Thoracic aorta (tissue), 2 donors: ENCODE data around the gene ZBTB45. TPM values are rescaled to one million over a fixed set of nuclear protein-coding genes. Genes with fewer than 3 reads are reported as not detected.
"Not testable (repeated sequence)": the region's sequence is repeated elsewhere in the genome, so short reads cannot be mapped to it uniquely, and the experiment has no call there.

Source experiments
- ATAC-seq: fragments of 150-250 bp; one replicate; pipeline ENCODE4 v1.8.0; 2017; ENCODE audit warnings: low read depth; ENCODE audit not compliant: insufficient number of reproducible peaks, low FRiP score
- DNase-seq: peaks from one replicate; pipeline ENCODE4 v3.0.0-alpha.2; 2020; ENCODE audit warnings: low spot score
- H3K27ac ChIP-seq, 2 donors: fragments of 200-600 bp; sonication (generic); 1 replicate in 1 of 2; 2 replicates in 1 of 2; pipeline ENCODE4 v1.5.1; 2016; ENCODE audit warnings: mild to moderate bottlenecking in 2 of 2, moderate library complexity in 2 of 2
- H3K27me3 ChIP-seq: fragments of 200-600 bp; sonication (generic); replicated peaks from 2 replicates; pipeline ENCODE4 v1.6.0; 2016; ENCODE audit warnings: mild to moderate bottlenecking; ENCODE audit not compliant: insufficient read depth
- H3K36me3 ChIP-seq: fragments of 200-600 bp; sonication (generic); one replicate; pipeline ENCODE4 v1.5.1; 2016
- H3K4me1 ChIP-seq, 2 donors: fragments of 200-600 bp; sonication (generic); 1 replicate in 1 of 2; 2 replicates in 1 of 2; pipeline versions ENCODE4 v1.5.1 to v1.6.0; 2016; ENCODE audit warnings: low read depth in 2 of 2, mild to moderate bottlenecking in 1 of 2; ENCODE audit not compliant: control insufficient read depth in 1 of 2
- H3K4me3 ChIP-seq: fragments of 200-600 bp; sonication (generic); 2 replicates; pipeline ENCODE4 v1.5.1; 2016; ENCODE audit warnings: mild to moderate bottlenecking
- H3K9me3 ChIP-seq: fragments of 200-600 bp; sonication (generic); 2 replicates; pipeline ENCODE4 v1.5.1; 2016
- total RNA-seq, 2 donors: library from RNA; depleted of rRNA; stranded (reverse); fragments of >200 nt; gene quantifications; one replicate each; pipeline versions ENCODE4 v1.1.0 to v1.2.3, GENCODE V29; 2016
- TF ChIP-seq, protein P1 (sequence below): fragments of 200-600 bp; sonication (generic); IDR thresholded peaks from one replicate; pipeline ENCODE4 v1.5.1; 2019; ENCODE audit warnings: antibody characterized with exemption

Gene ZBTB45
- total RNA-seq, 2 donors from 2014 or later = 10.4 to 10.9 TPM

DNA sequence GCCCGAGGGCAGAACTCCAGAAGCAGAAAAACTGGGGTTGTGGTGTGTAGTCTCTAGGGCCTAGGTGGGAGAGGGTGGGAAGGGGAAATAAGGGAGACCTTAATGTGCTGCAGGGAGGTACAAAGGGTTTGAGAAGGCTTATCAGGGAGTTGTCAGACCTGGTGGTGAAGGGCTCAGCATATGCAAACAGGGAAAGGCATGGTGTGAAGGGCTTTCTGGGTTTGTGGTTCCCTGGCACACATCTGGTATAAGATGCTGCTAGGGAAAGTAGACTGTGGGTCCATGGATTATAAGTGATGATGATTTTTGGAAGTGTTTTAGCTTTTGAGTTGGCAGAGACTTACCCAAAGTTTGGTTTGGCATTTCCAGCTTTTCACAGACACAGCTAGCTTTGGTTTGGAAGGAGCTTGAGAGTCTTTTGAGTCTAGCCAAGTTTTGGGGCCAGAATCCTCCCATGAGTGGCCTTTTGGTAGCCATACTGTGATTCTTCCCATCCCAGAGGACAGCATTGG lies 26.5 kb upstream of the ZBTB45 start:
- H3K27ac ChIP-seq = peak overlapping the region in 1 of 2 donors; percentile 30
- H3K27me3 ChIP-seq = no peaks in the 10 kb centered on the region
- peaks cover 39% of the 10 kb centered on the region for H3K36me3 ChIP-seq
- H3K9me3 ChIP-seq = no peaks in the 10 kb centered on the region
- TF ChIP-seq, protein P1, sequence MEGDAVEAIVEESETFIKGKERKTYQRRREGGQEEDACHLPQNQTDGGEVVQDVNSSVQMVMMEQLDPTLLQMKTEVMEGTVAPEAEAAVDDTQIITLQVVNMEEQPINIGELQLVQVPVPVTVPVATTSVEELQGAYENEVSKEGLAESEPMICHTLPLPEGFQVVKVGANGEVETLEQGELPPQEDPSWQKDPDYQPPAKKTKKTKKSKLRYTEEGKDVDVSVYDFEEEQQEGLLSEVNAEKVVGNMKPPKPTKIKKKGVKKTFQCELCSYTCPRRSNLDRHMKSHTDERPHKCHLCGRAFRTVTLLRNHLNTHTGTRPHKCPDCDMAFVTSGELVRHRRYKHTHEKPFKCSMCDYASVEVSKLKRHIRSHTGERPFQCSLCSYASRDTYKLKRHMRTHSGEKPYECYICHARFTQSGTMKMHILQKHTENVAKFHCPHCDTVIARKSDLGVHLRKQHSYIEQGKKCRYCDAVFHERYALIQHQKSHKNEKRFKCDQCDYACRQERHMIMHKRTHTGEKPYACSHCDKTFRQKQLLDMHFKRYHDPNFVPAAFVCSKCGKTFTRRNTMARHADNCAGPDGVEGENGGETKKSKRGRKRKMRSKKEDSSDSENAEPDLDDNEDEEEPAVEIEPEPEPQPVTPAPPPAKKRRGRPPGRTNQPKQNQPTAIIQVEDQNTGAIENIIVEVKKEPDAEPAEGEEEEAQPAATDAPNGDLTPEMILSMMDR = no peak
- H3K4me3 ChIP-seq = peak overlapping the region; percentile 84
- H3K4me1 ChIP-seq = peaks cover 20 to 21% of the 10 kb centered on the region in 2 donors
- no peak for ATAC-seq
- DNase-seq = no peak

DNA sequence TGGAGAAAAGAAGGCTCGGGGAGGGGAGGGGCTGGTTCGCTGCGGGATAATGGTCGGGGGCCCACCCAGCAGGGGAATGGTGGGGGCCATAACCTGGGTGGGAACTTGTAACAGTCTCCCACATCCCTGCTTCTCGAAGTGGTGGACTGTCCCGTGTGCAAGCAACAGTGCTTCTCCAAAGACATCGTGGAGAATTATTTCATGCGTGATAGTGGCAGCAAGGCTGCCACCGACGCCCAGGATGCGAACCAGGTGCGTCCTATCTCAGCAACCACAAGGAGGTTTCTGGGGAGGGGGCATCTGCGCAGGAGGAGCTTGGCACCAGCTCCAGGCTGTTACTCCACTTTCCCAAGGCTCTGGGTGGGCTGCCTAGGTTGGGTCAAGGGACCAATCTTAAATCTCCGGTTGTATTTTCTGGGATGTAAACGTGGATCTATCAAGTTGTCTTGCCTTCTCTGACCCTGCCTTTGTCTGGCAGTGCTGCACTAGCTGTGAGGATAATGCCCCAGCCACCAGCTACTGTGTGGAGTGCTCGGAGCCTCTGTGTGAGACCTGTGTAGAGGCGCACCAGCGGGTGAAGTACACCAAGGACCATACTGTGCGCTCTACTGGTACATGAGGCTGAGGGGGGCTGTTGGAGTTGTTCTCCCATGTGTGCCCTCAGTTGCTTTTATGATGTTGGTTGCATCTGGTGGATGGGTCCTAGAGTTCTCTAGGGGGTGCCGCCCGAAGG lies 25.8 kb upstream of the ZBTB45 start:
- Histone ChIP-seq H3K27me3 (no peaks in the 10 kb centered on the region), H3K9me3 (no peaks in the 10 kb centered on the region), H3K27ac (peak overlapping the region; percentile 61 to 63), H3K36me3 (peaks cover 34% of the 10 kb centered on the region), H3K4me1 (peaks cover 20 to 21% of the 10 kb centered on the region in 2 donors), H3K4me3 (peak overlapping the region; percentile 84)
- no peak for DNase-seq
- no peak for ATAC-seq
- TF ChIP-seq, protein P1 = no peak

DNA sequence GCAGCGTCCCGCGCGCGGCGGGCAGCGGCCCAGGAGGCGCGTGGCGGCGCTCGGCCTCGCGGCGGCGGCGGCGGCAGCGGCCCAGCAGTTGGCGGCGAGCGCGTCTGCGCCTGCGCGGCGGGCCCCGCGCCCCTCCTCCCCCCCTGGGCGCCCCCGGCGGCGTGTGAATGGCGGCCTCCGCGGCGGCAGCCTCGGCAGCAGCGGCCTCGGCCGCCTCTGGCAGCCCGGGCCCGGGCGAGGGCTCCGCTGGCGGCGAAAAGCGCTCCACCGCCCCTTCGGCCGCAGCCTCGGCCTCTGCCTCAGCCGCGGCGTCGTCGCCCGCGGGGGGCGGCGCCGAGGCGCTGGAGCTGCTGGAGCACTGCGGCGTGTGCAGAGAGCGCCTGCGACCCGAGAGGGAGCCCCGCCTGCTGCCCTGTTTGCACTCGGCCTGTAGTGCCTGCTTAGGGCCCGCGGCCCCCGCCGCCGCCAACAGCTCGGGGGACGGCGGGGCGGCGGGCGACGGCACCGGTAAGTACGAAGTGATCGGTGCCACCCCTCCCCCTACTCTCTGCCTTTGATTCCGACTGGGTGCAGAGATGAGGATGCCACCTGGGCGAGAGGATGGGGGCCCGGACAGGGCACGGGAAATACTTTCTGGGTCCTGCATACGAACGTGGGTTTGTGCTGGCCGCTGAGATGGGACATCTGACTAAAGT lies 25.1 kb upstream of the ZBTB45 start:
- ATAC-seq (peak; percentile 21), DNase-seq (no peak)
- peak overlapping the region; percentile 95 to 96 for H3K27ac ChIP-seq
- H3K4me3 ChIP-seq = peak overlapping the region; percentile 84
- H3K36me3 ChIP-seq = peaks cover 27% of the 10 kb centered on the region
- TF ChIP-seq, protein P1 = no peak
- H3K9me3 ChIP-seq = no peaks in the 10 kb centered on the region
- H3K27me3 ChIP-seq = no peaks in the 10 kb centered on the region
- H3K4me1 ChIP-seq = peaks cover 20 to 21% of the 10 kb centered on the region in 2 donors

DNA sequence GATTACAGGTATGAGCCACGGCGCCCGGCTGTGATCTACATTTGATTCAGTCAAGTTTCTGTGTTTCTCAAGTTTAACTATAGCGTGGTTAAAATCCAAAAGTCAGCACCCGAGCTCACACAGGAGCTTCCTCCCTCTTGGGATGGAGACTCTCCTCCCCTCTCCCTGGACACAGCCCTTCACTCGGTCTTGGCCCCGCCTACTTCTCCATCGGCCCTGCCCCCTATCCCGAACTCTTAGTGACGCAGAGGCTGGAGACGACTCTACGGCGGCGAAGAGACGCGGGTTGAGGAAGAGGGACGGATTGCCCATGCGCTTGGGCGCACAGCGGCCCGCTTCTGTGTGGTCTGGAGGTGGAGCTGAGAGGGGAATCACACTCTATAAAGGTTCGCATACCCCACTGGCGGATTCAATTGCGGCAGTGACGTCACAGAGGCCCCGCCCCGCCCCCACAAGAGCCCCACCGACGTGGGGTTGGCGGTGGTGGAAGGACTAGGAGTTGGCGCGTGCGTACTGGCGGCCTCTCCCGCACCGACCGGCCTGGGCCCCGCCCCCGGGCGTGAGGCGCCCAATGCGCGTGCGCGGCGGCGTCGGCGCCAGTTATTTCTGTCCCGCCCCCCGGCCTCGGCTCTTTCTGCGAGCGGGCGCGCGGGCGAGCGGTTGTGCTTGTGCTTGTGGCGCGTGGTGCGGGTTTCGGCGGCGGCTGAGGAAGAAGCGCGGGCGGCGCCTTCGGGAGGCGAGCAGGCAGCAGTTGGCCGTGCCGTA lies 24.4 kb upstream of the ZBTB45 start, which contains the start of gene TRIM28:
TRIM28 (plus strand) TSS at position 239 of the 765 bp plus-strand sequence. CDS start 694 bp downstream, outside the sequence.
- Histone ChIP-seq H3K27me3 (no peaks in the 10 kb centered on the region), H3K9me3 (no peaks in the 10 kb centered on the region), H3K4me3 (peak within 1 kb of the TSS; percentile 84), H3K4me1 (peaks cover 20 to 21% of the 10 kb centered on the region in 2 donors), H3K36me3 (peaks cover 20% of the 10 kb centered on the region), H3K27ac (peak within 1 kb of the TSS; percentile 95 to 96)
- DNase-seq (peak; percentile 92), ATAC-seq (peak; percentile 99)
- TF ChIP-seq, protein P1 = no peak

DNA sequence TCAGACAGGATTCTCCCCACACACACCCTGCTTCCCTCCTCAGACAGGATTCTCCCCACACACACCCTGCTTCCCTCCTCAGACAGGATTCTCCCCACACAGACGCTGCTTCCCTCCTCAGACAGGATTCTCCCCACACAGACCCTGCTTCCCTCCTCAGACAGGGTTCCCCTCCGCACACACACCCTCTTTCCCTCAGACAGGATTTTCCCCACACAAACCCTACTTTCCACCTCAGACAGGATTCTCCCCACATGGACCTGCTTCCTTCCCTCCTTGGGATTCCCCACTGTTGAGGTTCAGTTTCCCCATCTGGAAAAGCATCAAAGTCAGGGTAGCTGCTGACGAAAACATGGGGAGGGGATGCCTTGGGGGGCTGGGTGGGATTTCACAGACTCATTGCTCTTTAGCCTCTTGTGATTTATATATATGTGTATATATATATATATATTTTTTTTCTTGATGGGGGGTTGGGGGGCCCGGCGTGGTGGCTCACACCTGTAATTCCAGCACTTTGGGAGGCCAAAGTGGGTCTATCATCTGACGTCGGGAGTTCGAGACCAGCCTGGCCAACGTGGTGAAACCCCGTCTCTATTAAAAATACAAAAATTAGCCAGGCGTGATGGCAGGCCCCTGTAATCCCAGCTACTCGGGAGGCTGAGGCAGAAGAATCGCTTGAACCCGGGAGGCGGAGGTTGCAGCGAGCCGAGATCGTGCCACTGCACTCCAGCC lies 23.2 kb upstream of the ZBTB45 start:
- not testable (repeated sequence) for DNase-seq, H3K27me3 ChIP-seq, ATAC-seq, H3K36me3 ChIP-seq, H3K9me3 ChIP-seq
- Histone ChIP-seq H3K4me3 (peak overlapping the region; percentile 84), H3K4me1 (peaks cover 21 to 25% of the 10 kb centered on the region in 2 donors), H3K27ac (peak overlapping the region; percentile 95 to 96)

DNA sequence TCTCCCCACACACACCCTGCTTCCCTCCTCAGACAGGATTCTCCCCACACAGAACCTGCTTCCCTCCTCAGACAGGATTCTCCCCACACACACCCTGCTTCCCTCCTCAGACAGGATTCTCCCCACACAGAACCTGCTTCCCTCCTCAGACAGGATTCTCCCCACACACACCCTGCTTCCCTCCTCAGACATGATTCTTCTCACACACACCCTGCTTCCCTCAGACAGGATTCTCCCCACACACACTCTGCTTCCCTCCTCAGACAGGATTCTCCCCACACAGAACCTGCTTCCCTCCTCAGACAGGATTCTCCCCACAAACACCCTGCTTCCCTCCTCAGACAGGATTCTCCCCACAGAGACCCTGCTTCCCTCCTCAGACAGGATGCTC lies 19.6 kb upstream of the ZBTB45 start:
- not testable (repeated sequence) for DNase-seq

More for the DNA sequence above, 19.6 kb upstream of the ZBTB45 start:
- H3K9me3 ChIP-seq, H3K36me3 ChIP-seq, H3K4me3 ChIP-seq, ATAC-seq, H3K27ac ChIP-seq, H3K27me3 ChIP-seq, H3K4me1 ChIP-seq: not testable (repeated sequence)
